Mesothelial cell of epicardium (in vitro differentiated cells): ENCODE data around the gene PDE3B. TPM values are rescaled to one million over a fixed set of nuclear protein-coding genes. Genes with fewer than 3 reads are reported as not detected.
"Not testable (repeated sequence)": the region's sequence is repeated elsewhere in the genome, so short reads cannot be mapped to it uniquely, and the experiment has no call there.

Experiments used
- DNase-seq, 2 experiments: peaks; one replicate each; pipeline ENCODE4 v3.0.0; 2021; ENCODE audit warnings: low spot score in 2 of 2; ENCODE audit not compliant: unreplicated experiment in 2 of 2
- H3K27ac Mint-ChIP-seq: 2 replicates; pipeline ENCODE4 v1.8.0; 2021; ENCODE audit warnings: mixed read lengths
- H3K27me3 Mint-ChIP-seq: 2 replicates; pipeline ENCODE4 v1.8.0; 2021; ENCODE audit warnings: low read depth, mixed read lengths
- H3K36me3 Mint-ChIP-seq: 2 replicates; pipeline ENCODE4 v1.8.0; 2021; ENCODE audit warnings: mixed read lengths
- H3K4me1 Mint-ChIP-seq: 2 replicates; pipeline ENCODE4 v1.8.0; 2021; ENCODE audit warnings: mixed read lengths
- H3K4me3 Mint-ChIP-seq: 2 replicates; pipeline ENCODE4 v1.8.0; 2021; ENCODE audit warnings: mild to moderate bottlenecking, moderate library complexity, mixed read lengths
- H3K9me3 Mint-ChIP-seq: 2 replicates; pipeline ENCODE4 v1.8.0; 2021; ENCODE audit warnings: mixed read lengths
- CTCF ChIP-seq: fragments of 200-600 bp; sonication (generic); IDR thresholded peaks from one replicate; pipeline ENCODE4 v1.5.0; 2021; ENCODE audit warnings: antibody characterized with exemption; ENCODE audit not compliant: unreplicated experiment
- total RNA-seq: library from RNA; stranded (reverse); gene quantifications from 3 replicates; pipeline ENCODE4 v1.2.1, GENCODE V29; 2021

Gene PDE3B
- total RNA-seq = 10.1 to 12.3 TPM (median 10.7 TPM) in 3 replicates

- Mint-ChIP-seq H3K4me3 (peak within 1 kb of the TSS; percentile 83), H3K4me1 (peaks cover 44% of the 10 kb centered on the region), H3K9me3 (no peaks in the 10 kb centered on the region), H3K36me3 (no peaks in the 10 kb centered on the region), H3K27ac (peak within 1 kb of the TSS; percentile 75), H3K27me3 (peaks cover 8% of the 10 kb centered on the region)
- peak in 1 of 2 experiments; percentile 76 for DNase-seq
- TF ChIP-seq CTCF = no peak
Measured at GRCh38 chr11:14643697-14644225, at the start of gene PDE3B. Gene PDE3B, plus strand, starts transcription at chr11:14643804. Its CDS starts 272 bp downstream, at chr11:14644076.

GRCh38 chr11:14595261-14595660 is 48.3 kb upstream of the PDE3B start:
- not testable (repeated sequence) for H3K4me1 Mint-ChIP-seq, H3K27ac Mint-ChIP-seq, DNase-seq, H3K4me3 Mint-ChIP-seq, H3K27me3 Mint-ChIP-seq
- peaks cover 36% of the 10 kb centered on the region for H3K9me3 Mint-ChIP-seq
- peaks cover 42% of the 10 kb centered on the region for H3K36me3 Mint-ChIP-seq

- Mint-ChIP-seq H3K4me3 (no peak overlapping the region), H3K27ac (no peak overlapping the region), H3K36me3 (peaks cover 28% of the 10 kb centered on the region), H3K4me1 (no peaks in the 10 kb centered on the region), H3K9me3 (peaks cover 18% of the 10 kb centered on the region), H3K27me3 (no peaks in the 10 kb centered on the region)
- no peak for TF ChIP-seq CTCF
- no peak for DNase-seq
Measured at GRCh38 chr11:14607713-14608112, 35.9 kb upstream of the PDE3B start.

- Mint-ChIP-seq H3K9me3 (peaks cover 14% of the 10 kb centered on the region), H3K27ac (no peak overlapping the region), H3K4me3 (no peak overlapping the region), H3K4me1 (peaks cover 7% of the 10 kb centered on the region), H3K27me3 (no peaks in the 10 kb centered on the region), H3K36me3 (peaks cover 28% of the 10 kb centered on the region)
- TF ChIP-seq CTCF = no peak
- no peak for DNase-seq
Measured at GRCh38 chr11:14609902-14610301, 33.7 kb upstream of the PDE3B start.

DNA sequence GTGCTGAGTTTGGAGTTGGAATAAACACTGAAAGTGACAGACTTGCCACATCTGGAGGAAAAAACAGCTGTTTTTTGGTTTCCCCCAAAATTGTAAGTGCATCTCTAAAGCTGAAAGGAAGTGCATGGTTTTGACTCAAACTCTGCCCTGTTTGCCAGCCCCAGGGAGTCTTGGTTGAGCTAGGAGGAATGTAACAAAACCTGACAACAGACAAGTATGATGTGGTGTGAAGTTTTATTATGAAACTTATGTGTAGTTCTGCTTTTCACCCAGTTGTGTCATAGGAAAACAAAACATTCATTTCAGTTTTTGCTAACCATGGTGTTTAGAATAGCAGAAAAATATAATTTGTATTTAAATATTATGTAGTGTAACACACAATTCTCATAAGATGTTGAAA is 31.7 kb upstream of the PDE3B start:
- DNase-seq = no peak
- TF ChIP-seq CTCF = no peak
- Mint-ChIP-seq H3K9me3 (peaks cover 5% of the 10 kb centered on the region), H3K27me3 (no peaks in the 10 kb centered on the region), H3K4me1 (peaks cover 7% of the 10 kb centered on the region), H3K4me3 (no peak overlapping the region), H3K36me3 (peaks cover 12% of the 10 kb centered on the region), H3K27ac (no peak overlapping the region)

GRCh38 chr11:14612694-14613093 is 30.9 kb upstream of the PDE3B start:
- Mint-ChIP-seq H3K36me3 (peaks cover 9% of the 10 kb centered on the region), H3K9me3 (peaks cover under 1% of the 10 kb centered on the region), H3K27ac (no peak overlapping the region), H3K4me3 (no peak overlapping the region), H3K27me3 (no peaks in the 10 kb centered on the region), H3K4me1 (peaks cover 9% of the 10 kb centered on the region)
- TF ChIP-seq CTCF = no peak
- no peak for DNase-seq
